NCI-H774 (cell line): Measurements from ENCODE around the gene PICALM.
"Not testable (repeated sequence)": the region's sequence is repeated elsewhere in the genome, so short reads cannot be mapped to it uniquely, and the experiment has no call there.

Experiments
- DNase-seq: peaks from one replicate; lab custom pipeline; 2025; lab: John Stamatoyannopoulos, UW

The PICALM gene, protein sequence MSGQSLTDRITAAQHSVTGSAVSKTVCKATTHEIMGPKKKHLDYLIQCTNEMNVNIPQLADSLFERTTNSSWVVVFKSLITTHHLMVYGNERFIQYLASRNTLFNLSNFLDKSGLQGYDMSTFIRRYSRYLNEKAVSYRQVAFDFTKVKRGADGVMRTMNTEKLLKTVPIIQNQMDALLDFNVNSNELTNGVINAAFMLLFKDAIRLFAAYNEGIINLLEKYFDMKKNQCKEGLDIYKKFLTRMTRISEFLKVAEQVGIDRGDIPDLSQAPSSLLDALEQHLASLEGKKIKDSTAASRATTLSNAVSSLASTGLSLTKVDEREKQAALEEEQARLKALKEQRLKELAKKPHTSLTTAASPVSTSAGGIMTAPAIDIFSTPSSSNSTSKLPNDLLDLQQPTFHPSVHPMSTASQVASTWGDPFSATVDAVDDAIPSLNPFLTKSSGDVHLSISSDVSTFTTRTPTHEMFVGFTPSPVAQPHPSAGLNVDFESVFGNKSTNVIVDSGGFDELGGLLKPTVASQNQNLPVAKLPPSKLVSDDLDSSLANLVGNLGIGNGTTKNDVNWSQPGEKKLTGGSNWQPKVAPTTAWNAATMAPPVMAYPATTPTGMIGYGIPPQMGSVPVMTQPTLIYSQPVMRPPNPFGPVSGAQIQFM

DNA sequence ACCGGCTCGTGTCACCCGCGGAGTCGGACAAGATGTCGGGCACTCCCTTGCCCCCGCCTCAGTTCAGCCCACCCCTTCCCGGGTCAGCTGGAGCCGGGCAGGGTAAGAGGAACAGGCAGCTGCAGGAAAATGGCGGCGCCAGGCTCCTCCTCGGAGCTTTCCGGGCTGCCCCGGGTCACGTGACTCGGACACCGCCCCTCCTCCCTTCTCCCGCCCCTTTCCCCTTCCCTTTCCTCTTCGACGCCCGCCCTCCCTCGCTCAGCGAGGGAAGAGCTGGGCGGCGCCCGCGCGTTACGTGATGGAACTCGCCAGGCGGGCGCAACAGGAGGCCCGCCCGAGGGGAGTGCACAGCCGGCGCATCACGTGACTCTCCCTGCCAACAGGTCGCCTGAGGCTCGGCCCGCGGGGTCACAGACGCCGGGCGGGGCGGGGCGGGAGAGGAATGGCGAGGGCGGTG lies at the start of gene PICALM:
Gene PICALM (minus strand): TSS at position 134 of the 457 bp plus-strand sequence. CDS start 304 bp downstream, outside the sequence.
- DNase-seq: peak; percentile 100

- no peak for DNase-seq
Observed at GRCh38 chr11:86118253-86118652, 49.4 kb upstream of the PICALM start.

GRCh38 chr11:86117712-86118063 lies 48.8 kb upstream of the PICALM start:
- no peak for DNase-seq

DNA sequence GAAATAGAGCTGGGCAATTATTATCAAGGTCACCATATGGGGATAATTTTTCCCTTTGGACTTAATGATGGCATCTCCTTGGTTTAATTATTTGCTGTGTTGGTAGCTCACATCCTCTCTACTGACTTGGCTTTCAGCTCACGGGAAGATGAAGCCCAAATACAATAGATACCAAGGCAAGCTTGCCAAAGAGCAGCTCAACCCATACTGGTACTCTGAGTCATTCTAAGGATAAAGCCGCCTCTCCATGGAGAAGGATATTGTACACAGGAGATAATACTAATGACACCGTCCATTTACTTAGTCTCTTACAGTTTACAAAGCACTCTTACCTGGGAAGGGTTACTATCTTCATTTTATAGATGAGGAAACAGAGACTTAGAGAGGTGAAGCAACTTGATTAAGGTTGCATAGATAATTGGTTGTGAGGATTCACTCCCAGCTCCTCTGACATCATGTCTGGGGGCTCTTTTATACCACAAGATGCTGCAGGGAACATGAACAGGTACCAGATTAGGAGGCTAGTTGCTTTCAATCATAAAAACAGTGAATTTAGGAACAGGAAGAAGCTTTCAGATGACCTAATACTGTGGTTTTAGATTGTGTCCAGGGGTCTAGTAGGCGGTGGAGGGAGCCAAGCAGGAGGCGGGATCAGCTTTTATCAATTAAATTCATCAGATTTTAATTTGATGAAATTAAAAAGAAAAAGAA lies 48.3 kb upstream of the PICALM start:
- no peak for DNase-seq

GRCh38 chr11:86116386-86116726 lies 47.5 kb upstream of the PICALM start:
- DNase-seq: no peak

- no peak for DNase-seq
Observed at GRCh38 chr11:86115542-86116385, 46.9 kb upstream of the PICALM start.

GRCh38 chr11:86108890-86109638 lies 40.2 kb upstream of the PICALM start:
- DNase-seq: no peak

GRCh38 chr11:86108191-86108590 lies 39.3 kb upstream of the PICALM start:
- no peak for DNase-seq

- DNase-seq: no peak
Observed at GRCh38 chr11:86106916-86107315, 38.0 kb upstream of the PICALM start.

GRCh38 chr11:86106031-86106430 lies 37.1 kb upstream of the PICALM start:
- DNase-seq: not testable (repeated sequence)

- DNase-seq: not testable (repeated sequence)
Observed at GRCh38 chr11:86105601-86106000, 36.7 kb upstream of the PICALM start.

DNA sequence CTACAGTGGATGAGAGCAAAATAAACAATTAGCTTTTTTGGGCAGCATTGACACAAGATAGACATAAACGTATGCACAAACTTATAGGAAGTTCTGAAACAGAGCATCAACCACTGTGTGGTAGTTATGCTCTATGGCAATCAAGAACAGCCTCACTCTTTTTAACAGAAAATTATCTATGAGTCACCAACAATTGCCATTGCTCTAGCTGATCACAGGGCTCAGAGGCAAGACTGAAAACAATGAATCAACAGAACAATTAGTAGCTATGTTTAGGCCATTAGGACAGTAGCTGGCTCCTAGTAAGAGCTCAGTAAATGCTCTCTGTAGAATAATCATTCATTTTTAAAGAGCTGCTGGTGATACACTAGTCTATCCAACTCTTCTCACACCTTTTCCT lies 34.9 kb upstream of the PICALM start:
- DNase-seq: no peak

- peak; percentile 14 for DNase-seq
Observed at GRCh38 chr11:86101941-86102407, 33.1 kb upstream of the PICALM start.

DNA sequence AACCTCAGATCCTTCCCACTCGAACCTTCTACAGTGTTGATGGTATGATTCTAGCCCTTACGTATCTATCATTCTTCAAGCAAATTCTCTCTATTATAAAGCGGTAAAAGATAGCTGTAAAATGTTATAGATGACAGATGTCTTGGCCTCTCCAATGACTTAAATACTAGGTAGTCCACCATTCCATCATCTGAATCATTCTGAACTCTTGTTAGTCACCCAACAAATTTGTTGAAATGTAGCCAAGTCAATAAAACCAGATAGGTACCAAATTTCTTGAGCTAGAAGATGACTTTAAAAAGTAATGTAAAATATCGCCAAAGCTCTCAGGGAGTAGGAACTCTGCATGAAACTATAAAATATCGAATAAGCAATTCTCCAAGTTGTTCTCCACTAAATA lies 32.6 kb upstream of the PICALM start:
- DNase-seq: no peak

GRCh38 chr11:86099874-86100273 lies 31.0 kb upstream of the PICALM start:
- no peak for DNase-seq

DNA sequence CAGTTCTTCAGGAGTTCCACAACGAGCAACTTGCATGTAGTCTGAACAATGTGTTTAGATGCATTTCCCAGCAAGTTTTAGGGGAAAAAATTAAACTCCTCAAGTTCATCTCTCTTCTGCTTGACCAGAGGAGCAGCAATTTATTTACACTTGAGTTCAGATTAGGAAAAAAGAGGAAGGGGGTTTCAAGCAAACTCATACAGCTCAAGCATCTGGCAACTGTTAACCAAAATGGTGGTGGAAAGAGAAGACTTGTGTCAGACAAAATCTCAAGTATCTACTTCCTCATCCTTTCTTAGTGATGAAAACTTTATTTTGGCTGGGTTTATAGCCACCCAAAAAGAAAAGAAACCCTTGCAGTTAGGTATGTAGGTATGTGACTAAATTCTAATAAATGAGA lies 29.1 kb upstream of the PICALM start:
- no peak for DNase-seq

- DNase-seq: no peak
Observed at GRCh38 chr11:86091566-86091965, 22.7 kb upstream of the PICALM start.

DNA sequence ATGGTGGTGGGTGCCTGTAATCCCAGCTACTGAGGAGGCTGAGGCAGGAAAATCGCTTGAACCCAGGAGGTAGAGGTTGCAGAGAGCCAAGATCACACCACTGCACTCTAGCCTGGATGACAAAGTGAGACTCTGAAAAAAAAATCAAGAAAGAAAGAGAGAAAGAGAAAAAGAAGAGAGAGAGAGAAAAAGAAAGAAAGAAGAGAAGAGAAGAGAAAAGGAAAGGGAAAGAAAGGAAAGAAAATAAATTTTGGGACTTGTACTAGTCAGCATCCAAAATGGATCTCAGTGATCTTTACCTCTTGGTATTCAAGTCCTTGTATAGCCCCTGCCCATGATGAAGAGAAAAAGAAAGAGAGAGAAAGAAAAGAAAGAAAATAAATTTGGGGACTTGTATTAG lies 22.2 kb upstream of the PICALM start:
- DNase-seq: no peak

GRCh38 chr11:86089659-86090058 lies 20.8 kb upstream of the PICALM start:
- no peak for DNase-seq

DNA sequence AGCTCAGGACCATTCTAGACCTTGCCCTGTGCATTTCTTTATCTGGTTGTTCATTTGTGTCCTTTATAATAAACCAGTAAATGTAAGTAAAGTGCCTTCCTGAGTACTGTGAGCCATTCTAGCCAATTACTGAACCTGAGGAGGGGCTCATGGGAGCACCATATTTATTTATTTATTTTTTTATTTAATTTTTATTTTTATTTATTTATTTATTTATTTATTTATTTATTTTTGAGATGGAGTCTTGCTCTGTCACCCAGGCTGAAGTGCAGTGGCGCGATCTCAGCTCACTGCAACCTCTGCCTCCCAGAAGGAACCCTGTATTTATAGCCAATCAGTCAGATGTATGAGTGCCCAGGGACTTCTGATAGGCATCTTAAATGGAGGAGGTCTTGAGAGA lies 18.8 kb upstream of the PICALM start:
- not testable (repeated sequence) for DNase-seq

GRCh38 chr11:86087256-86087655 lies 18.4 kb upstream of the PICALM start:
- no peak for DNase-seq
